Progenitor cell of endocrine pancreas (in vitro differentiated cells): ENCODE measurements around the gene EYS. TPM values are rescaled to one million over a fixed set of nuclear protein-coding genes. Genes with fewer than 3 reads are reported as not detected.

Experiments
- DNase-seq: peaks from one replicate; pipeline ENCODE4 v3.0.0; 2021; ENCODE audit warnings: low spot score; ENCODE audit not compliant: unreplicated experiment
- H3K27ac Mint-ChIP-seq: 2 replicates; pipeline ENCODE4 v1.8.0; 2021; ENCODE audit warnings: mild to moderate bottlenecking, moderate library complexity, mixed read lengths
- H3K27me3 Mint-ChIP-seq: 2 replicates; pipeline ENCODE4 v1.8.0; 2021; ENCODE audit warnings: mixed read lengths
- H3K36me3 Mint-ChIP-seq: 2 replicates; pipeline ENCODE4 v1.8.0; 2022; ENCODE audit warnings: mixed read lengths; ENCODE audit not compliant: insufficient read depth
- H3K4me1 Mint-ChIP-seq: 2 replicates; pipeline ENCODE4 v1.8.0; 2021; ENCODE audit warnings: low read depth, mixed read lengths
- H3K4me3 Mint-ChIP-seq: 2 replicates; pipeline ENCODE4 v1.8.0; 2021; ENCODE audit warnings: low read depth, mild to moderate bottlenecking, moderate library complexity, mixed read lengths
- H3K9me3 Mint-ChIP-seq: 2 replicates; pipeline ENCODE4 v1.8.0; 2021; ENCODE audit warnings: low read depth, mixed read lengths
- CTCF ChIP-seq: fragments of 200-600 bp; sonication (generic); IDR thresholded peaks from one replicate; pipeline ENCODE4 v1.5.0; 2021; ENCODE audit warnings: antibody characterized with exemption, mild to moderate bottlenecking; ENCODE audit not compliant: unreplicated experiment
- total RNA-seq: library from RNA; stranded (reverse); gene quantifications from 2 replicates; pipeline ENCODE4 v1.2.1, GENCODE V29; 2021

The EYS gene
- total RNA-seq, 1 donor from 2014 or later = 0.46 TPM

- Mint-ChIP-seq H3K27me3 (peaks cover 34% of the 10 kb centered on the region), H3K36me3 (no peaks in the 10 kb centered on the region), H3K4me1 (peaks cover 1% of the 10 kb centered on the region), H3K9me3 (no peaks in the 10 kb centered on the region), H3K27ac (no peak overlapping the region), H3K4me3 (no peak overlapping the region)
- no peak for DNase-seq
- no peak for TF ChIP-seq CTCF
Observed at GRCh38 chr6:63797721-63798120, 1909.3 kb downstream of the EYS start.

GRCh38 chr6:63795826-63796225 is 1911.2 kb downstream of the EYS start:
- no peak overlapping the region for H3K27ac Mint-ChIP-seq
- DNase-seq = no peak
- no peaks in the 10 kb centered on the region for H3K9me3 Mint-ChIP-seq
- no peak for TF ChIP-seq CTCF
- no peak overlapping the region for H3K4me3 Mint-ChIP-seq
- H3K36me3 Mint-ChIP-seq = no peaks in the 10 kb centered on the region
- peaks cover 1% of the 10 kb centered on the region for H3K4me1 Mint-ChIP-seq
- peaks cover 30% of the 10 kb centered on the region for H3K27me3 Mint-ChIP-seq

- H3K36me3 Mint-ChIP-seq = no peaks in the 10 kb centered on the region
- no peak for TF ChIP-seq CTCF
- no peak for DNase-seq
- H3K9me3 Mint-ChIP-seq = no peaks in the 10 kb centered on the region
- H3K4me3 Mint-ChIP-seq = no peak overlapping the region
- H3K27ac Mint-ChIP-seq = no peak overlapping the region
- H3K27me3 Mint-ChIP-seq = peaks cover 30% of the 10 kb centered on the region
- H3K4me1 Mint-ChIP-seq = peaks cover 1% of the 10 kb centered on the region
Observed at GRCh38 chr6:63795006-63795405, 1912.0 kb downstream of the EYS start.

- Mint-ChIP-seq H3K36me3 (no peaks in the 10 kb centered on the region), H3K4me3 (no peak overlapping the region), H3K27ac (no peak overlapping the region), H3K4me1 (no peaks in the 10 kb centered on the region), H3K9me3 (no peaks in the 10 kb centered on the region), H3K27me3 (peaks cover 30% of the 10 kb centered on the region)
- TF ChIP-seq CTCF = no peak
- DNase-seq = no peak
Observed at GRCh38 chr6:63793465-63794137, 1913.4 kb downstream of the EYS start.

GRCh38 chr6:63792736-63793464 is 1914.1 kb downstream of the EYS start:
- TF ChIP-seq CTCF = no peak
- H3K27me3 Mint-ChIP-seq = peaks cover 30% of the 10 kb centered on the region
- no peaks in the 10 kb centered on the region for H3K4me1 Mint-ChIP-seq
- no peak for DNase-seq
- H3K4me3 Mint-ChIP-seq = no peak overlapping the region
- H3K27ac Mint-ChIP-seq = no peak overlapping the region
- no peaks in the 10 kb centered on the region for H3K36me3 Mint-ChIP-seq
- no peaks in the 10 kb centered on the region for H3K9me3 Mint-ChIP-seq
